Measurements from ENCODE around the gene TTR. TPM values are rescaled to one million over a fixed set of nuclear protein-coding genes. Genes with fewer than 3 reads are reported as not detected.

TTR gene
- polyA plus RNA-seq, 10 donors = 0.67 to 1.8 (median 0.74) TPM; not detected in 7

GRCh38 chr18:31579375-31579774 lies 12.3 kb upstream of the TTR start:
- no peak for DNase-seq

- peak; percentile 32 to 72 (median 46) for DNase-seq
These were observed 10.0 kb upstream of the TTR start for GRCh38 chr18:31581498-31582197.

GRCh38 chr18:31583185-31583854 lies 8.4 kb upstream of the TTR start:
- no peak for DNase-seq

GRCh38 chr18:31585991-31586390 lies 5.7 kb upstream of the TTR start:
- no peak for DNase-seq

- DNase-seq = no peak
These were observed 5.1 kb upstream of the TTR start for GRCh38 chr18:31586616-31587015.

- no peak for DNase-seq
These were observed 4.1 kb upstream of the TTR start for GRCh38 chr18:31587529-31587928.

- no peak for DNase-seq
These were observed 1.1 kb upstream of the TTR start for GRCh38 chr18:31590570-31590969.

GRCh38 chr18:31591113-31591512 lies 564 bp upstream of the TTR start:
- no peak for DNase-seq

- no peak for DNase-seq
These were observed 955 bp downstream of the TTR start for GRCh38 chr18:31592506-31593157.

- no peak for DNase-seq
These were observed 3.6 kb downstream of the TTR start for GRCh38 chr18:31595121-31595771.

- DNase-seq = peak in 1 of 3 donors; percentile 29
These were observed 4.6 kb downstream of the TTR start for GRCh38 chr18:31596081-31596872.

- DNase-seq = no peak
These were observed 6.5 kb downstream of the TTR start for GRCh38 chr18:31598021-31598805.

GRCh38 chr18:31603315-31603714 lies 11.6 kb downstream of the TTR start:
- DNase-seq = no peak

- no peak for DNase-seq
These were observed 14.6 kb downstream of the TTR start for GRCh38 chr18:31606265-31606664.

- DNase-seq = no peak
These were observed 15.7 kb downstream of the TTR start for GRCh38 chr18:31607384-31607783.

- DNase-seq = no peak
These were observed 18.2 kb downstream of the TTR start for GRCh38 chr18:31609886-31610285.

- no peak for DNase-seq
These were observed 18.9 kb downstream of the TTR start for GRCh38 chr18:31610286-31611205.

GRCh38 chr18:31611511-31611910 lies 19.8 kb downstream of the TTR start:
- no peak for DNase-seq

- no peak for DNase-seq
These were observed 20.4 kb downstream of the TTR start for GRCh38 chr18:31612124-31612523.

- no peak for DNase-seq
These were observed 22.4 kb downstream of the TTR start for GRCh38 chr18:31614044-31614443.

All from muscle of back (tissue), 11 donors.